Nephron (organoid): ENCODE data around the gene DGUOK.

Experiments
- H3K27ac Mint-ChIP-seq, 3 experiments: 2 replicates each; pipeline ENCODE4 v1.8.0; 2020; ENCODE audit warnings: mixed read lengths in 3 of 3, mild to moderate bottlenecking in 2 of 3, moderate library complexity in 1 of 3
- H3K27me3 Mint-ChIP-seq: 2 replicates; pipeline ENCODE4 v1.8.0; 2021; ENCODE audit warnings: low read depth, mild to moderate bottlenecking, moderate library complexity, mixed read lengths
- H3K36me3 Mint-ChIP-seq: 2 replicates; pipeline ENCODE4 v1.8.0; 2020; ENCODE audit warnings: low read depth, mixed read lengths
- H3K4me1 Mint-ChIP-seq: 2 replicates; pipeline ENCODE4 v1.8.0; 2020; ENCODE audit warnings: mixed read lengths
- H3K4me3 Mint-ChIP-seq, 3 experiments: 2 replicates each; pipeline ENCODE4 v1.8.0; 2020; ENCODE audit warnings: mild to moderate bottlenecking in 3 of 3, mixed read lengths in 3 of 3, moderate library complexity in 2 of 3
- H3K9me3 Mint-ChIP-seq: 2 replicates; pipeline ENCODE4 v1.8.0; 2020; ENCODE audit warnings: mixed read lengths
- CTCF ChIP-seq, 3 experiments: fragments of 200-600 bp; sonication (generic); IDR thresholded peaks; one replicate each; pipeline ENCODE4 v1.5.0; 2021; ENCODE audit warnings: antibody characterized with exemption in 3 of 3; ENCODE audit not compliant: unreplicated experiment in 3 of 3

Gene DGUOK

GRCh38 chr2:73970141-73970803 is 43.6 kb downstream of the DGUOK start:
- TF ChIP-seq CTCF (IDR thresholded peaks at IDR 0.05; ENCODE audit: unreplicated experiment in 3 of 3), result no peak
- no peak overlapping the region for H3K4me3 Mint-ChIP-seq
- H3K9me3 Mint-ChIP-seq, result no peaks in the 10 kb centered on the region
- no peaks in the 10 kb centered on the region for H3K36me3 Mint-ChIP-seq
- H3K27ac Mint-ChIP-seq, result no peak overlapping the region
- H3K4me1 Mint-ChIP-seq, result no peaks in the 10 kb centered on the region
- no peaks in the 10 kb centered on the region for H3K27me3 Mint-ChIP-seq

DNA sequence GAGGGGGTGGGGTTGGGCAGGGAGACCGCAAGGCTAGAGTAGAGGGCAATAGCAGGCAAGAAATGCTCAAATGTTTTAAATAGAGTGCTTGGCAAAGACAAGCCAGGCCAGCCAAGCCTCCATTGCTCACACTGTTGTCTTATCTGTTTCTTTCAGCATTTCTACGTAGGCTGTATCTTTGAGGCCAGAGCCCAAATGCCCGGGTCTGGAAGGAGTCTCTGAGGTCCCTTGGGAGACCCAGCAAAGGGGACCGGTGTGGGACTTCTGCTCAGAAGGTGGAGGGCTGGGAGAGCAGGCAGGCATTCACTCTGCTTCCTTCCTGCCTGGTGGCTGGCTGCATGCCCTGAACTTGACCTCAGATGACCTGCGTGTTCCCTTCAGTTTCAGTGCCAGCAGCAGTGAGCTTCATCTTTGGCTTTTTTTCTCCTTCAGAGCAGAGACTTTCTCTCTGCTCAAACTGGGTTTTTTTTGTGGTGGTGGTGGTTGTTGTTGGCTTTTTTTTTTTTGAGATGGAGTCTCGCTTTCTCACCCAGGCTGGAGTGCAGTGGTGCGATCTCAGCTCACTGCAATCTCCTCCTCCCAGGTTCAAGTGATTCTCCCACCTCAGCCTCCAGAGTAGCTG is 44.3 kb downstream of the DGUOK start:
- peaks cover under 1% of the 10 kb centered on the region for H3K27me3 Mint-ChIP-seq
- H3K36me3 Mint-ChIP-seq, result no peaks in the 10 kb centered on the region
- no peaks in the 10 kb centered on the region for H3K4me1 Mint-ChIP-seq
- H3K9me3 Mint-ChIP-seq, result no peaks in the 10 kb centered on the region
- no peak for TF ChIP-seq CTCF (IDR thresholded peaks at IDR 0.05; ENCODE audit: unreplicated experiment in 3 of 3)
- H3K4me3 Mint-ChIP-seq, result no peak overlapping the region
- no peak overlapping the region for H3K27ac Mint-ChIP-seq

- peaks cover 5% of the 10 kb centered on the region for H3K27me3 Mint-ChIP-seq
- no peaks in the 10 kb centered on the region for H3K36me3 Mint-ChIP-seq
- H3K27ac Mint-ChIP-seq, result no peak overlapping the region
- no peaks in the 10 kb centered on the region for H3K4me1 Mint-ChIP-seq
- TF ChIP-seq CTCF (IDR thresholded peaks at IDR 0.05; ENCODE audit: unreplicated experiment in 3 of 3), result no peak
- H3K9me3 Mint-ChIP-seq, result no peaks in the 10 kb centered on the region
- H3K4me3 Mint-ChIP-seq, result no peak overlapping the region
Observed at GRCh38 chr2:73971722-73972121, 45.0 kb downstream of the DGUOK start.

- TF ChIP-seq CTCF (IDR thresholded peaks at IDR 0.05; ENCODE audit: unreplicated experiment in 3 of 3), result no peak
- Mint-ChIP-seq H3K27me3 (peaks cover 15% of the 10 kb centered on the region), H3K27ac (no peak overlapping the region)
Observed at GRCh38 chr2:73972846-73973245, 46.2 kb downstream of the DGUOK start.

GRCh38 chr2:73975731-73976130 is 49.1 kb downstream of the DGUOK start:
- H3K27me3 Mint-ChIP-seq, result peaks cover 40% of the 10 kb centered on the region
- TF ChIP-seq CTCF (IDR thresholded peaks at IDR 0.05; ENCODE audit: unreplicated experiment in 3 of 3), result no peak
- no peak overlapping the region for H3K4me3 Mint-ChIP-seq
- H3K9me3 Mint-ChIP-seq, result no peaks in the 10 kb centered on the region
- no peak overlapping the region for H3K27ac Mint-ChIP-seq
- H3K36me3 Mint-ChIP-seq, result no peaks in the 10 kb centered on the region
- H3K4me1 Mint-ChIP-seq, result peaks cover 4% of the 10 kb centered on the region

More at GRCh38 chr2:73972846-73973245, 46.2 kb downstream of the DGUOK start:
- Mint-ChIP-seq H3K4me3 (no peak overlapping the region), H3K4me1 (no peaks in the 10 kb centered on the region), H3K36me3 (no peaks in the 10 kb centered on the region), H3K9me3 (no peaks in the 10 kb centered on the region)

DNA sequence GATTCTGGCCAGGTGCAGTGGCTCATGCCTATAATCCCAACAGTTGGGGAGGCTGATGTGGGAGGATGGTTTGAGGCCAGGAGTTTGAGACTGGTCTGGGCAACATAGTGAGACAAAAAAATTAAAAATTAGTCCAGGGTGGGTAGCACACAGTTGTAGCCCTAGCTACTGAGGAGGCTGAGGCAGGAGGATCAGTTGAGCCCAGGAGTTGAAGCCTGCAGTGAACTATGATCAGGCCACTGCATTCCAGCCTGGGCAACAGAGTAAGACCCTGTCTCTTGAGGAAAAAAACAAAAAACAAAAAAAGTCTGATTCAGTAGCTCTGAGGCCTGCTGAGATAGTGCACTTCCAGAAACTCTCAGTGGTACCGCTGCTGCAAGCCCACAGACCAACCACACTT is 50.1 kb downstream of the DGUOK start:
- H3K36me3 Mint-ChIP-seq, result no peaks in the 10 kb centered on the region
- no peak for TF ChIP-seq CTCF (IDR thresholded peaks at IDR 0.05; ENCODE audit: unreplicated experiment in 3 of 3)
- H3K27ac Mint-ChIP-seq, result no peak overlapping the region
- H3K9me3 Mint-ChIP-seq, result no peaks in the 10 kb centered on the region
- peaks cover 51% of the 10 kb centered on the region for H3K27me3 Mint-ChIP-seq
- no peak overlapping the region for H3K4me3 Mint-ChIP-seq
- H3K4me1 Mint-ChIP-seq, result peaks cover 13% of the 10 kb centered on the region
